GM18499 (cell line): ENCODE measurements around the gene MUC22.
"Not testable (repeated sequence)": the region's sequence is repeated elsewhere in the genome, so short reads cannot be mapped to it uniquely, and the experiment has no call there.

Experiments used
- ATAC-seq: cut with Tn5 transposase; IDR thresholded peaks from one replicate; pipeline ENCODE4 v1.9.1; 2021; ENCODE audit warnings: moderate number of reproducible peaks; ENCODE audit not compliant: insufficient read depth, unreplicated experiment

MUC22 gene

GRCh38 chr6:31033075-31033474 lies 22.8 kb downstream of the MUC22 start:
- ATAC-seq = no peak

GRCh38 chr6:31035862-31036497 lies 25.7 kb downstream of the MUC22 start:
- ATAC-seq = no peak

- no peak for ATAC-seq
Observed at GRCh38 chr6:31037169-31037568, 26.9 kb downstream of the MUC22 start.

- no peak for ATAC-seq
Observed at GRCh38 chr6:31037682-31038081, 27.4 kb downstream of the MUC22 start.

GRCh38 chr6:31038559-31038958 lies 28.3 kb downstream of the MUC22 start:
- ATAC-seq = no peak

GRCh38 chr6:31040801-31041200 lies 30.5 kb downstream of the MUC22 start:
- ATAC-seq = no peak

- ATAC-seq = no peak
Observed at GRCh38 chr6:31041372-31041974, 31.2 kb downstream of the MUC22 start.

GRCh38 chr6:31042806-31043205 lies 32.5 kb downstream of the MUC22 start:
- ATAC-seq = no peak

GRCh38 chr6:31048099-31048498 lies 37.8 kb downstream of the MUC22 start:
- ATAC-seq = no peak

GRCh38 chr6:31049518-31049917 lies 39.2 kb downstream of the MUC22 start:
- ATAC-seq = no peak

- ATAC-seq = not testable (repeated sequence)
Observed at GRCh38 chr6:31053187-31053586, 42.9 kb downstream of the MUC22 start.

GRCh38 chr6:31053873-31054272 lies 43.6 kb downstream of the MUC22 start:
- ATAC-seq = no peak

- no peak for ATAC-seq
Observed at GRCh38 chr6:31055441-31055840, 45.2 kb downstream of the MUC22 start.

- ATAC-seq = no peak
Observed at GRCh38 chr6:31057426-31058003, 47.2 kb downstream of the MUC22 start.

GRCh38 chr6:31058128-31058894 lies 48.0 kb downstream of the MUC22 start:
- ATAC-seq = no peak

- no peak for ATAC-seq
Observed at GRCh38 chr6:31060145-31060544, 49.9 kb downstream of the MUC22 start.

GRCh38 chr6:31063906-31064435 lies 53.7 kb downstream of the MUC22 start:
- no peak for ATAC-seq

- ATAC-seq = no peak
Observed at GRCh38 chr6:31065556-31065955, 55.3 kb downstream of the MUC22 start.

- ATAC-seq = not testable (repeated sequence)
Observed at GRCh38 chr6:31067028-31067427, 56.8 kb downstream of the MUC22 start.

GRCh38 chr6:31067891-31068668 lies 57.8 kb downstream of the MUC22 start:
- not testable (repeated sequence) for ATAC-seq
